Trophoblast cell (in vitro differentiated cells and primary cell): ENCODE data around the gene ROR1.

Experiments used
- DNase-seq, 2 donors: peaks; one replicate each; pipeline ENCODE4 v3.0.0-alpha.2; 2016
- H2AFZ ChIP-seq: 2 replicates; pipeline ENCODE4 v1.6.1; 2013; ENCODE audit warnings: low read length, moderate library complexity, mild to moderate bottlenecking; ENCODE audit not compliant: insufficient read depth, poor library complexity
- H2AK5ac ChIP-seq: 2 replicates; pipeline ENCODE4 v1.6.1; 2013; ENCODE audit warnings: mild to moderate bottlenecking, low read length
- H2BK120ac ChIP-seq: 2 replicates; pipeline ENCODE4 v1.6.1; 2013; ENCODE audit warnings: low read length, mild to moderate bottlenecking, moderate library complexity; ENCODE audit not compliant: insufficient read depth, poor library complexity
- H2BK12ac ChIP-seq: 2 replicates; pipeline ENCODE4 v1.6.1; 2013; ENCODE audit warnings: mild to moderate bottlenecking, low read length, moderate library complexity
- H2BK5ac ChIP-seq: 2 replicates; pipeline ENCODE4 v1.6.1; 2013; ENCODE audit warnings: low read length, low read depth, moderate library complexity, mild to moderate bottlenecking; ENCODE audit not compliant: poor library complexity
- H3K14ac ChIP-seq: 2 replicates; pipeline ENCODE4 v1.6.1; 2013; ENCODE audit warnings: mild to moderate bottlenecking, low read length
- H3K18ac ChIP-seq: 2 replicates; pipeline ENCODE4 v1.6.1; 2013; ENCODE audit warnings: mild to moderate bottlenecking, low read length
- H3K23ac ChIP-seq: 2 replicates; pipeline ENCODE4 v1.6.1; 2013; ENCODE audit warnings: low read length
- H3K27ac ChIP-seq: 2 replicates; pipeline ENCODE4 v1.5.1; 2013; ENCODE audit warnings: low read depth, mild to moderate bottlenecking, inconsistent platforms, low read length, moderate library complexity
- H3K27me3 ChIP-seq: 2 replicates; pipeline ENCODE4 v1.6.1; 2013; ENCODE audit warnings: inconsistent platforms, mild to moderate bottlenecking, low read length, moderate library complexity; ENCODE audit not compliant: insufficient read depth
- H3K36me3 ChIP-seq, 2 experiments: 1 replicate in 1 of 2; 2 replicates in 1 of 2; pipeline ENCODE4 v1.6.1; 2013; ENCODE audit warnings: low read length in 2 of 2, mild to moderate bottlenecking in 2 of 2, moderate library complexity in 1 of 2; ENCODE audit not compliant: insufficient read depth in 2 of 2, control insufficient read depth in 1 of 2
- H3K4ac ChIP-seq: 2 replicates; pipeline ENCODE4 v1.6.1; 2013; ENCODE audit warnings: low read depth, mild to moderate bottlenecking, low read length, moderate library complexity
- H3K4me1 ChIP-seq, 2 experiments: 1 replicate in 1 of 2; 2 replicates in 1 of 2; pipeline ENCODE4 v1.6.1; 2013; ENCODE audit warnings: low read length in 2 of 2, mild to moderate bottlenecking in 2 of 2, moderate library complexity in 1 of 2; ENCODE audit not compliant: insufficient read depth in 2 of 2, control insufficient read depth in 1 of 2
- H3K4me2 ChIP-seq: 2 replicates; pipeline ENCODE4 v1.6.1; 2013; ENCODE audit warnings: inconsistent platforms, mild to moderate bottlenecking, low read length, moderate library complexity
- H3K4me3 ChIP-seq: 2 replicates; pipeline ENCODE4 v1.5.1; 2013; ENCODE audit warnings: mild to moderate bottlenecking, low read depth, low read length, inconsistent platforms
- H3K79me1 ChIP-seq: one replicate; pipeline ENCODE4 v1.6.1; 2013; ENCODE audit warnings: low read length
- H3K79me2 ChIP-seq: 2 replicates; pipeline ENCODE4 v1.6.1; 2013; ENCODE audit warnings: low read length, mild to moderate bottlenecking; ENCODE audit not compliant: control insufficient read depth, insufficient read depth, poor library complexity
- H3K9ac ChIP-seq: 2 replicates; pipeline ENCODE4 v1.6.1; 2013; ENCODE audit warnings: mild to moderate bottlenecking, low read length
- H3K9me3 ChIP-seq: 2 replicates; pipeline ENCODE4 v1.6.1; 2013; ENCODE audit warnings: low read depth, mild to moderate bottlenecking, control low read depth, inconsistent platforms, low read length; ENCODE audit not compliant: insufficient read depth
- H4K12ac ChIP-seq: 2 replicates; pipeline ENCODE4 v1.6.1; 2013; ENCODE audit warnings: low read depth, mild to moderate bottlenecking, low read length, moderate library complexity
- H4K8ac ChIP-seq: 2 replicates; pipeline ENCODE4 v1.6.1; 2013; ENCODE audit warnings: low read depth, mild to moderate bottlenecking, low read length, moderate library complexity
- H4K91ac ChIP-seq: one replicate; pipeline ENCODE4 v1.6.1; 2013; ENCODE audit warnings: low read depth, mild to moderate bottlenecking, low read length, moderate library complexity
- WGBS: extraction: QIAGEN DNeasy Blood & Tissue Kit; methylation state at CpG from one replicate; pipeline ENCODE4 v1.1.7; 2013; ENCODE audit warnings: missing lambda C conversion rate; ENCODE audit not compliant: insufficient read length, insufficient coverage; ENCODE audit errors: extremely low coverage; 5-methylcytosine and 5-hydroxymethylcytosine counted together

The ROR1 gene

DNA sequence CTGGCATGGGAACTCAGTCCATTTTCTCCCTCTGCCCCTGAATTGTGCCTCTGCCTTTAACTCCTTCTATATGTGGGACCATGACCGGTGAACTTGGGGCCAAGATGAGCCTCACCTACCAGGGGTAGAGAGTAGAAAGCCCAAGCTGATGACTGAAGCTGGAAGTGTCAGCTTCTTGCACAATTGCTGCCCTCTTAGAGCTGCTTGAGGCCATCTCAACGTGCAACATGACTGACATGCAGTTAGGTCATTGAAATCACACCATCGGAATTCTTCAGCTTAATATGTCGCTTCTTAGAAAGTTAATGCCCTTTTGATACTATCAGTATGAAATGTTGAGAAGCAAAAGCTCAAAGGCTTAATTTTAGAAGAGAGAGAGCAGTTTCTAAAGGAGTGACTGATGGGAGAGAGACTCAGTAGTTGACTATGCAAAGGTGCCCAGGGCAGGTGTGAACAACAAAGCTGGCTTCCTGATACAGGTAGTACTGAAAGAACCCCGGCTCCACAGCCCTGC is 340.3 kb downstream of the ROR1 start:
- Histone ChIP-seq H2BK120ac (no peak overlapping the region), H2BK5ac (no peak overlapping the region), H2BK12ac (no peak overlapping the region), H2AFZ (no peak overlapping the region), H3K9ac (no peak overlapping the region), H3K27me3 (no peaks in the 10 kb centered on the region), H2AK5ac (no peak overlapping the region), H3K4me3 (no peak overlapping the region), H4K91ac (no peak overlapping the region), H3K79me2 (no peaks in the 10 kb centered on the region), H3K14ac (no peak overlapping the region), H3K27ac (no peak overlapping the region), H3K36me3 (no peaks in the 10 kb centered on the region), H3K18ac (no peak overlapping the region), H3K4me1 (peaks cover 7 to 9% of the 10 kb centered on the region in 2 experiments), H3K4ac (no peak overlapping the region), H4K12ac (no peak overlapping the region), H3K79me1 (peaks cover 2% of the 10 kb centered on the region), H3K23ac (no peak overlapping the region), H3K9me3 (no peaks in the 10 kb centered on the region), H4K8ac (no peak overlapping the region), H3K4me2 (no peak overlapping the region)
- no CpG with 5 or more reads among the region's 5 CpGs for WGBS
- peak; percentile 72 to 92 for DNase-seq

DNA sequence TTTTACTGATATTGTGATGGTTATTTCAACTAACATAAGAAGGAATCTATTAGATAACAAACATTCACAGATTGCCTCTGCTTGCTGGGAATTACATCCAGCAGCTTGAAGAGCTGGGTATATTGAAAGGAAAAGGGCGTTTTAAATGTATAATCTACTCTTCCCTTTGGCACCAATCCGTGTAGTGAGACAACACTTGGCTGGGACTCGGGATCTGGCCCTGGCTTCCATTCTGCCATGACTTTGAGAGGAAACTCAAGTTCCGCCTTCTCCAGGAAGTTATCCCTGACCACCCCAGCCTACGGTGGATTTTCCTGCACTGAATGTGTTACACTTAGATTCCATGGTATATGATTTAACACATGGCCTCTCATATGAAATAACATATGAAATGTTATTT is 342.7 kb downstream of the ROR1 start:
- no peak overlapping the region for H4K8ac ChIP-seq
- no peaks in the 10 kb centered on the region for H3K36me3 ChIP-seq
- no peak overlapping the region for H3K4me2 ChIP-seq
- H3K4me1 ChIP-seq = peaks cover 2 to 3% of the 10 kb centered on the region in 2 experiments
- H3K9ac ChIP-seq = no peak overlapping the region
- no peak overlapping the region for H3K18ac ChIP-seq
- no peaks in the 10 kb centered on the region for H3K9me3 ChIP-seq
- no peak overlapping the region for H3K23ac ChIP-seq
- H2BK120ac ChIP-seq = no peak overlapping the region
- no peak overlapping the region for H2AK5ac ChIP-seq
- no peaks in the 10 kb centered on the region for H3K27me3 ChIP-seq
- H2BK12ac ChIP-seq = no peak overlapping the region
- H3K4me3 ChIP-seq = no peak overlapping the region
- H3K4ac ChIP-seq = no peak overlapping the region
- H2AFZ ChIP-seq = no peak overlapping the region
- DNase-seq = no peak
- H3K27ac ChIP-seq = no peak overlapping the region
- no peaks in the 10 kb centered on the region for H3K79me2 ChIP-seq
- H3K14ac ChIP-seq = no peak overlapping the region
- no CpG with 5 or more reads among the region's 5 CpGs for WGBS
- H4K12ac ChIP-seq = no peak overlapping the region
- no peak overlapping the region for H4K91ac ChIP-seq
- H2BK5ac ChIP-seq = no peak overlapping the region
- H3K79me1 ChIP-seq = peaks cover 2% of the 10 kb centered on the region

DNA sequence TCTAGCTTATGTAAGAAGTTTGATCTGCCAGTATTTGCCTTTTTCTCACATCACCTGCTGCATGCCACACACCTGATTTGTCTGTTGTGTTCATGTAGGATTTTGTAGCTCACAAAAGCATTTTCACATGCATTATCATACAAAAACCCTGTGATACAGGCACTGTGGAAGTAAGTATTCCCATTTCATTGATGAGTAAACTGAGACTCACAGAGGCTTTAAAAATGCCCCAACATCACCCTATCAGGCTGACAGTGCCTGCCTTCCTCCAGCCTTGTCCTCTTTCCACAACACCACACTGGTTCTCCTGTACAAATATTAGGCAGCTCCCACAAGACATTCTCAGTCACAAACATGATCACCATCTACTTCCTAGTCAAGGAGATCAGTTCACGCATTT is 343.7 kb downstream of the ROR1 start:
- no peak overlapping the region for H3K23ac ChIP-seq
- H2BK12ac ChIP-seq = no peak overlapping the region
- no peak for DNase-seq
- no peak overlapping the region for H3K4me3 ChIP-seq
- H2AK5ac ChIP-seq = no peak overlapping the region
- no peak overlapping the region for H4K91ac ChIP-seq
- no peaks in the 10 kb centered on the region for H3K79me2 ChIP-seq
- no peak overlapping the region for H3K4me2 ChIP-seq
- no peaks in the 10 kb centered on the region for H3K4me1 ChIP-seq
- H2BK5ac ChIP-seq = no peak overlapping the region
- no peak overlapping the region for H3K9ac ChIP-seq
- no peak overlapping the region for H3K27ac ChIP-seq
- no peak overlapping the region for H2BK120ac ChIP-seq
- H3K36me3 ChIP-seq = no peaks in the 10 kb centered on the region
- H3K18ac ChIP-seq = no peak overlapping the region
- H3K27me3 ChIP-seq = no peaks in the 10 kb centered on the region
- WGBS = no CpG with 5 or more reads among the region's 1 CpG
- no peak overlapping the region for H4K8ac ChIP-seq
- H3K14ac ChIP-seq = no peak overlapping the region
- no peak overlapping the region for H4K12ac ChIP-seq
- H3K79me1 ChIP-seq = no peaks in the 10 kb centered on the region
- H2AFZ ChIP-seq = no peak overlapping the region
- no peak overlapping the region for H3K4ac ChIP-seq
- no peaks in the 10 kb centered on the region for H3K9me3 ChIP-seq

DNA sequence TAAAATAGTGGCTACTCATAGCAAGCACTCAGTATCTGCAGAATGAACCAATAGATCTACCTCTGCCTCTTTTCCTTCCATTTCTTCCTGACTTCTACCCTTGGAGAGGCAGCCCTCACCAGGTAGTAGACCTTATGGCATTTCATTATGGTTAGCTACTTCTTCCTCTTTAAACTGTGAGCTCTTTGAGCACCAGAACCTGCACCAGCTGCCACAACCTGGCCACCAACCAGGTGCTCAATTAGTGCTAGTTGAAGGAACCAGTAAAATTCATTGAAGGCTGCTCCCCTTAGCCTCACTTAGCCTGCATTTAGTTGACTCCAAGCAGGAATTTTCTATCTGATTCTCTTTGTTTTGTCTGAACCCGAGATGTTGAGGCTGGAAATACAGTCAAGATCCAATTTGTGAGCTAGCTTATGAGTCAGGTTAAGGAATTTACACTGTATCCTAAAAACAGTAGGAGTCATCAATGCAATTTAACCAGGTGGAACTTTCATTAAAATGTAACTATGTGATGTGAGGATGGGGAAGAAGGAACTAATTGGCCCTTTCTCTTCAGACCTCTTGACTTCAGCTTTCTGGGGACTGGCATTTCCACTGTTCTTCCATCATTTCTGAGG is 348.1 kb downstream of the ROR1 start:
- Histone ChIP-seq H3K79me2 (no peaks in the 10 kb centered on the region), H3K4me3 (no peak overlapping the region), H3K4ac (no peak overlapping the region), H2BK12ac (no peak overlapping the region), H2AK5ac (no peak overlapping the region), H3K4me1 (no peaks in the 10 kb centered on the region), H3K36me3 (no peaks in the 10 kb centered on the region), H3K4me2 (no peak overlapping the region), H2BK5ac (no peak overlapping the region), H2BK120ac (no peak overlapping the region), H2AFZ (no peak overlapping the region), H3K23ac (no peak overlapping the region), H4K12ac (no peak overlapping the region), H3K9ac (no peak overlapping the region), H3K27ac (no peak overlapping the region), H3K79me1 (no peaks in the 10 kb centered on the region), H4K91ac (no peak overlapping the region), H3K27me3 (no peaks in the 10 kb centered on the region), H3K14ac (no peak overlapping the region), H3K9me3 (no peaks in the 10 kb centered on the region), H3K18ac (no peak overlapping the region), H4K8ac (no peak overlapping the region)
- whole genome bisulfite sequencing = no CpG with 5 or more reads among the region's 1 CpG
- DNase-seq = no peak
